GM12878 (cell line): ENCODE measurements around the gene MLLT3. TPM values are rescaled to one million over a fixed set of nuclear protein-coding genes. Genes with fewer than 3 reads are reported as not detected.

Experiments
- ATAC-seq: fragments of 200-7000 bp; cut with Tn5 transposase; 3 replicates; pipeline ENCODE4 v1.9.1; 2020; ENCODE audit warnings: mild to moderate bottlenecking, moderate library complexity
- BruUV-seq: library from RNA; stranded (reverse); fragments of 400-500 nt; replicated peaks from 2 replicates; lab custom pipeline; 2021; lab: Mats Ljungman, UMichigan
- CTCF ChIA-PET: fragments of 300-600 bp; sonication (Branson Sonifier 250); formaldehyde crosslinking; extraction: SDS; loops from one replicate; lab custom pipeline; 2021; ENCODE audit warnings: inconsistent platforms; lab: Yijun Ruan, JAX
- POLR2A ChIA-PET: fragments of 350-600 bp; formaldehyde crosslinking; extraction: SDS; loops from one replicate; lab custom pipeline; 2021; ENCODE audit warnings: inconsistent platforms; lab: Charles Lee
- RAD21 ChIA-PET: fragments of 300-600 bp; sonication (Branson Sonifier 250); formaldehyde crosslinking; loops from one replicate; lab custom pipeline; 2023; ENCODE audit warnings: antibody characterized with exemption; ENCODE audit not compliant: unreplicated experiment; lab: Charles Lee
- SMC1A ChIA-PET: fragments of 300-600 bp; sonication (Branson Sonifier 250); formaldehyde crosslinking; loops from one replicate; lab custom pipeline; 2023; ENCODE audit not compliant: unreplicated experiment, uncharacterized antibody; lab: Charles Lee
- DNase-seq: peaks from one replicate; pipeline ENCODE4 v3.0.0-alpha.2; 2011; ENCODE audit warnings: low read depth, low spot score
- FAIRE-seq: peaks from 3 replicates; lab custom pipeline; 2011; peaks lifted over from hg19 to GRCh38; lab: Jason Lieb, UNC
- H2AFZ ChIP-seq: 2 replicates; pipeline ENCODE4 v1.6.0; 2011; ENCODE audit warnings: low read depth, low read length, control low read depth; ENCODE audit not compliant: control insufficient read depth
- H3K27ac ChIP-seq: 2 replicates; pipeline ENCODE4 v1.5.1; 2011; ENCODE audit warnings: control low read depth; ENCODE audit not compliant: control insufficient read depth, insufficient read depth
- H3K27me3 ChIP-seq, 2 experiments: replicated peaks in 1 of 2; 2 replicates each; pipeline versions ENCODE4 v1.6.0 to v1.6.1; 2011; ENCODE audit warnings: low read length in 1 of 2; ENCODE audit not compliant: control insufficient read depth in 2 of 2, insufficient read depth in 2 of 2
- H3K36me3 ChIP-seq, 2 experiments: 2 replicates each; pipeline ENCODE4 v1.5.1; 2011; ENCODE audit warnings: low read length in 1 of 2; ENCODE audit not compliant: control insufficient read depth in 2 of 2, insufficient read depth in 2 of 2
- H3K4me1 ChIP-seq: 2 replicates; pipeline ENCODE4 v1.6.1; 2011; ENCODE audit warnings: mild to moderate bottlenecking, low read length, moderate library complexity, mixed read lengths; ENCODE audit not compliant: control insufficient read depth, insufficient read depth
- H3K4me2 ChIP-seq: 2 replicates; pipeline ENCODE4 v1.6.0; 2011; ENCODE audit warnings: control low read depth; ENCODE audit not compliant: control insufficient read depth, insufficient read depth
- H3K4me3 ChIP-seq: fragments of 200-600 bp; sonication (generic); 2 replicates; pipeline ENCODE4 v1.5.1; 2016
- H3K79me2 ChIP-seq: 2 replicates; pipeline ENCODE4 v1.6.0; 2011; ENCODE audit warnings: low read length; ENCODE audit not compliant: control insufficient read depth, insufficient read depth
- H3K9ac ChIP-seq: 2 replicates; pipeline ENCODE4 v1.8.0; 2011; ENCODE audit warnings: low read length, control low read depth, mixed read lengths; ENCODE audit not compliant: control insufficient read depth, insufficient read depth
- H3K9me3 ChIP-seq: replicated peaks from 3 replicates; pipeline ENCODE4 v1.5.1; 2011; ENCODE audit warnings: mild to moderate bottlenecking, low read length; ENCODE audit not compliant: control insufficient read depth, insufficient read depth
- H4K20me1 ChIP-seq: 2 replicates; pipeline ENCODE4 v1.6.0; 2011; ENCODE audit not compliant: control insufficient read depth, insufficient read depth
- EGR1 ChIP-seq, 2 experiments: IDR thresholded peaks; 1 replicate in 1 of 2; 2 replicates in 1 of 2; pipeline ENCODE4 v1.6.1; 2011 to 2012; ENCODE audit warnings: low read depth in 2 of 2, low read length in 2 of 2, borderline replicate concordance in 1 of 2, mild to moderate bottlenecking in 1 of 2, moderate library complexity in 1 of 2
- ETV6 ChIP-seq, 2 experiments: fragments of 450-650 bp in 1 of 2; IDR thresholded peaks in 1 of 2; conservative IDR thresholded peaks in 1 of 2; 2 replicates each; pipeline ENCODE4 v1.6.1; 2014; ENCODE audit warnings: antibody characterized with exemption in 1 of 2, borderline replicate concordance in 1 of 2, low read depth in 1 of 2, mild to moderate bottlenecking in 1 of 2, moderate library complexity in 1 of 2
- MXI1 ChIP-seq: fragments of 150-350 bp; IDR thresholded peaks from 2 replicates; pipeline ENCODE4 v1.6.1; 2011; ENCODE audit warnings: low read depth, mild to moderate bottlenecking, inconsistent platforms, low read length, improper control_type of control experiment
- RAD21 ChIP-seq: IDR thresholded peaks from 2 replicates; pipeline ENCODE4 v1.6.1; 2011; ENCODE audit warnings: mild to moderate bottlenecking, low read depth, low read length, moderate library complexity; ENCODE audit not compliant: insufficient read depth
- RAD51 ChIP-seq: fragments of 450-650 bp; IDR thresholded peaks from 2 replicates; pipeline ENCODE4 v1.6.1; 2016; ENCODE audit warnings: moderate library complexity, mild to moderate bottlenecking, inconsistent platforms
- SP1 ChIP-seq: IDR thresholded peaks from one replicate; pipeline ENCODE4 v1.6.1; 2011; ENCODE audit warnings: low read depth, low read length
- ZSCAN29 ChIP-seq: fragments of 450-650 bp; IDR thresholded peaks from 2 replicates; pipeline ENCODE4 v1.6.1; 2017; ENCODE audit warnings: mild to moderate bottlenecking, moderate library complexity
- WGBS: methylation state at CpG from one replicate; pipeline ENCODE4 v1.1.6; 2016; ENCODE audit warnings: low lambda C conversion rate; ENCODE audit not compliant: insufficient replicate concordance, insufficient coverage; ENCODE audit errors: missing lambda C conversion rate; 5-methylcytosine and 5-hydroxymethylcytosine counted together
- in situ Hi-C: fragments of 300-500 bp; cut with MboI; formaldehyde crosslinking; loops from 9 replicates; pipeline ENCODE4 v1.14.3; 2018; ENCODE audit warnings: mixed read lengths
- intact Hi-C: fragments of 100-400 bp; cut with micrococcal nuclease; formaldehyde crosslinking; loops from one replicate; pipeline ENCODE4 v1.14.2; 2022; ENCODE audit not compliant: unreplicated experiment
- polyA plus RNA-seq, 11 experiments: library from polyadenylated mRNA; depleted of rRNA in 4 of 11; unstranded in 6 of 11; stranded (reverse) in 5 of 11; fragments of >200 nt; fragmentation: Nextera tagmentation in 4 of 11; fragmentation: Illumina TruSeq in 1 of 11; extraction: Ambion mirVana in 4 of 11; extraction: Trizol in 1 of 11; gene quantifications; 1 replicate in 1 of 11; 2 replicates in 10 of 11; pipeline versions ENCODE4 v1.2.1 to v1.2.3, GENCODE V29; 2011 to 2016; ENCODE audit warnings: inconsistent platforms in 2 of 11, missing spikeins in 2 of 11, low read depth in 1 of 11
- total RNA-seq, 4 experiments: library from RNA; depleted of rRNA in 3 of 4; stranded (reverse); fragments of >200 nt in 3 of 4; fragmentation: Illumina TruSeq in 1 of 4; extraction: Trizol in 1 of 4; gene quantifications; 2 replicates each; pipeline versions ENCODE4 v1.2.1 to v1.2.3, GENCODE V29; 2013 to 2021
- TF ChIP-seq, protein P1 (sequence below), 3 experiments: IDR thresholded peaks in 2 of 3; conservative IDR thresholded peaks in 1 of 3; 2 replicates each; pipeline ENCODE4 v1.5.1; 2011; ENCODE audit warnings: low read depth in 3 of 3, low read length in 3 of 3, mild to moderate bottlenecking in 3 of 3, control low read depth in 2 of 3, moderate library complexity in 2 of 3, inconsistent platforms in 1 of 3, mixed read lengths in 1 of 3; ENCODE audit not compliant: control insufficient read depth in 2 of 3, insufficient read depth in 1 of 3; ENCODE audit errors: extremely low read depth in 1 of 3

MLLT3 gene
- total and polyA plus RNA-seq, 10 of the 15 experiments (the other 5 are each of a cell fraction or from before 2014, with no cell fraction given), result 17.7 to 72.3 (median 35.6) TPM

DNA sequence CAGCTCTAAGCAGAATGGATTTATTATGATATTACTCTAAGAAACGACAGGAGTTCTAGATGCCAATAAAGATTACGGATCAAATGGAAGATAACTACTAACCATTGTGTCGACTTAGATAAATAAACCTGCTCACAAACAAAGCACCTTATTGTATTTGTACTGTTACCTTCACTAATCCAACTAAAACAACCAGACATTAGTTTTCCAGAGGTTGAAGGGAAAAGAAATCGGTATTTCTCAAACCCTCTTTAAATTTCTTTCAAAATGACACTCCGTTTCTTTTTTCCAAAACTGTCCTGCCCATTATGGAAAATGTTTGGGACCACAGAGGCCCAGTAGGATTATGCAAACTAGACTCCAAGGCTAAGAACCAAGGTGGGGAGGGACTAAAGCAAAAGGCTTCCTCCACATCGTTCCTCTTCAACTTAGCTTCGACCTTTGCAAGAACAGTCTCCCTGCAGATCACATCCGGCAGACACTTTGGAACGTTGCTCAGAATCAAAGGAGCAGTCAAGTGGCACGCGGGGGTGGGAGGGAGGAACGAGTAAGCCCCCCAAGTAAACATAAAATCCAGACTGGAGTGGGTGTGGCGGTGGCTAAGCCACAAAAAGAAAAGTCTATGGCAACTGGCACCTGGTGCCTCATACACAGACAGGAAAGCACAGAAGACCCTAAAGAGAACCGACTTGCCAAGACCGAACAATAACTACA, 2.7 kb downstream of the MLLT3 start:
- CTCF ChIA-PET, result interaction anchor here (0.9 to 5.1 kb wide), 7 partner anchors 10 to 321 kb away, joined by 3 to 32 read pairs (median 12); no protein-coding TSS in a partner anchor
- ATAC-seq (no peak), FAIRE-seq (no peak), DNase-seq (no peak)
- RAD21 ChIA-PET, result interaction anchor here (1.0 to 5.6 kb wide), 8 partner anchors 9 to 95 kb away, joined by 3 to 55 read pairs (median 8); partner anchors contain the start of gene FOCAD
- 54% methylated on average over 15 of the region's 15 CpGs for WGBS
- intact Hi-C loops (loop anchor here (5.0 kb wide), 5 partner anchors 37 to 263 kb away; no protein-coding TSS in a partner anchor), in situ Hi-C loops (no loop called here)
- no peaks in the 10 kb centered on the region; a peak in 1 of 4 replicates for H3K36me3 ChIP-seq
- no peak overlapping the region for H3K9ac ChIP-seq
- peak in 1 of 2 experiments; percentile 38; a peak in 1 of 3 replicates for TF ChIP-seq EGR1 (IDR thresholded peaks at IDR 0.05; ENCODE audit: borderline replicate concordance in 1 of 2, low read depth in 2 of 2, low read length in 2 of 2)
- TF ChIP-seq ZSCAN29, result no peak
- 0 out of 2 replicates have a peak, but pooled peaks have one; percentile 3 for TF ChIP-seq RAD21
- peak overlapping the region; percentile 84 for H3K4me2 ChIP-seq
- H3K9me3 ChIP-seq, result no peaks in the 10 kb centered on the region
- no peaks in the 10 kb centered on the region for H3K4me1 ChIP-seq
- peak overlapping the region; percentile 87 for H3K4me3 ChIP-seq
- peaks cover 70% of the 10 kb centered on the region for H3K79me2 ChIP-seq
- SMC1A ChIA-PET, result interaction anchor here (0.8 to 8.0 kb wide), 18 partner anchors 10 to 321 kb away, joined by 3 to 68 read pairs (median 5); no protein-coding TSS in a partner anchor
- H4K20me1 ChIP-seq, result no peaks in the 10 kb centered on the region
- no peaks in the 10 kb centered on the region for H3K27me3 ChIP-seq
- no peak overlapping the region; the same call in 1 of the 2 replicates for H2AFZ ChIP-seq
- no peak overlapping the region for H3K27ac ChIP-seq
- POLR2A ChIA-PET, result interaction anchor here (0.6 to 3.3 kb wide), 5 partner anchors 10 to 61 kb away, joined by 3 to 14 read pairs (median 3); no protein-coding TSS in a partner anchor
- TSS peak; percentile 31 for BruUV-seq

GRCh38 chr9:20618361-20618802, 3.9 kb downstream of the MLLT3 start:
- ChIA-PET RAD21 (interaction anchor here (0.9 to 5.6 kb wide), 18 partner anchors 8 to 672 kb away, joined by 3 to 55 read pairs (median 6); no protein-coding TSS in a partner anchor), POLR2A (interaction anchor here (1.0 to 3.3 kb wide), 10 partner anchors 8 to 323 kb away, joined by 3 to 14 read pairs (median 4); partner anchors contain the start of gene FOCAD), SMC1A (interaction anchor here (0.7 to 8.0 kb wide), 32 partner anchors 9 to 323 kb away, joined by 3 to 68 read pairs (median 4); no protein-coding TSS in a partner anchor), CTCF (interaction anchor here (0.8 to 5.1 kb wide), 13 partner anchors 9 to 259 kb away, joined by 3 to 32 read pairs (median 4); no protein-coding TSS in a partner anchor)
- FAIRE-seq (no peak), ATAC-seq (no peak), DNase-seq (no peak)
- no peak overlapping the region for H2AFZ ChIP-seq
- H3K27ac ChIP-seq, result no peak overlapping the region
- no peaks in the 10 kb centered on the region for H3K4me1 ChIP-seq
- WGBS, result 73% methylated on average over 2 of the region's 2 CpGs
- BruUV-seq, result no TSS peak
- H3K9ac ChIP-seq, result no peak overlapping the region
- intact Hi-C loops (no loop called here), in situ Hi-C loops (no loop called here)
- peaks cover 74% of the 10 kb centered on the region for H3K79me2 ChIP-seq
- peak overlapping the region; percentile 84 for H3K4me2 ChIP-seq
- H3K9me3 ChIP-seq, result no peaks in the 10 kb centered on the region
- H3K4me3 ChIP-seq, result peak overlapping the region; percentile 87; the same call in 1 of the 2 replicates
- no peaks in the 10 kb centered on the region for H3K27me3 ChIP-seq
- no peaks in the 10 kb centered on the region; a peak in 1 of 4 replicates for H3K36me3 ChIP-seq
- no peaks in the 10 kb centered on the region for H4K20me1 ChIP-seq
- TF ChIP-seq ETV6 (conservative IDR thresholded peaks at IDR 0.05 in 1 of 2, IDR thresholded peaks at IDR 0.05 in 1 of 2; ENCODE audit: borderline replicate concordance in 1 of 2, low read depth in 1 of 2) (no peak), SP1 (no peak), MXI1 (no peak), RAD51 (no peak)
- TF ChIP-seq, protein P1, sequence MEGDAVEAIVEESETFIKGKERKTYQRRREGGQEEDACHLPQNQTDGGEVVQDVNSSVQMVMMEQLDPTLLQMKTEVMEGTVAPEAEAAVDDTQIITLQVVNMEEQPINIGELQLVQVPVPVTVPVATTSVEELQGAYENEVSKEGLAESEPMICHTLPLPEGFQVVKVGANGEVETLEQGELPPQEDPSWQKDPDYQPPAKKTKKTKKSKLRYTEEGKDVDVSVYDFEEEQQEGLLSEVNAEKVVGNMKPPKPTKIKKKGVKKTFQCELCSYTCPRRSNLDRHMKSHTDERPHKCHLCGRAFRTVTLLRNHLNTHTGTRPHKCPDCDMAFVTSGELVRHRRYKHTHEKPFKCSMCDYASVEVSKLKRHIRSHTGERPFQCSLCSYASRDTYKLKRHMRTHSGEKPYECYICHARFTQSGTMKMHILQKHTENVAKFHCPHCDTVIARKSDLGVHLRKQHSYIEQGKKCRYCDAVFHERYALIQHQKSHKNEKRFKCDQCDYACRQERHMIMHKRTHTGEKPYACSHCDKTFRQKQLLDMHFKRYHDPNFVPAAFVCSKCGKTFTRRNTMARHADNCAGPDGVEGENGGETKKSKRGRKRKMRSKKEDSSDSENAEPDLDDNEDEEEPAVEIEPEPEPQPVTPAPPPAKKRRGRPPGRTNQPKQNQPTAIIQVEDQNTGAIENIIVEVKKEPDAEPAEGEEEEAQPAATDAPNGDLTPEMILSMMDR (IDR thresholded peaks at IDR 0.05 in 2 of 3, conservative IDR thresholded peaks at IDR 0.05 in 1 of 3; ENCODE audit: control insufficient read depth in 2 of 3, extremely low read depth in 1 of 3, insufficient read depth in 1 of 3, low read depth in 3 of 3, low read length in 3 of 3), result no peak
